Muscle of leg (tissue), 11 donors: ENCODE measurements around the gene VGLL4. TPM values are rescaled to one million over a fixed set of nuclear protein-coding genes. Genes with fewer than 3 reads are reported as not detected.
"Not testable (repeated sequence)": the region's sequence is repeated elsewhere in the genome, so short reads cannot be mapped to it uniquely, and the experiment has no call there.

ENCODE experiments used
- DNase-seq: peaks from one replicate; pipeline ENCODE4 v3.0.0; 2013
- H3K27ac ChIP-seq: one replicate; pipeline ENCODE4 v1.5.1; 2013; ENCODE audit warnings: mild to moderate bottlenecking, low read length, control low read depth
- H3K27me3 ChIP-seq: one replicate; pipeline ENCODE4 v1.6.1; 2013; ENCODE audit warnings: low read length; ENCODE audit not compliant: control insufficient read depth, insufficient read depth
- H3K36me3 ChIP-seq: one replicate; pipeline ENCODE4 v1.6.1; 2013; ENCODE audit warnings: low read length; ENCODE audit not compliant: control insufficient read depth, insufficient read depth
- H3K4me1 ChIP-seq: one replicate; pipeline ENCODE4 v1.6.1; 2013; ENCODE audit warnings: low read length; ENCODE audit not compliant: control insufficient read depth, insufficient read depth
- H3K4me3 ChIP-seq: one replicate; pipeline ENCODE4 v1.5.1; 2013; ENCODE audit warnings: low read length, control low read depth
- H3K9me3 ChIP-seq: replicated peaks from 2 replicates; pipeline ENCODE4 v1.6.1; 2013; ENCODE audit warnings: low read depth, low read length; ENCODE audit not compliant: control insufficient read depth
- WGBS: methylation state at CpG from one replicate; pipeline ENCODE4 v1.1.5; 2013; ENCODE audit warnings: missing lambda C conversion rate; ENCODE audit not compliant: insufficient coverage; 5-methylcytosine and 5-hydroxymethylcytosine counted together
- polyA plus RNA-seq, 8 donors: library from polyadenylated mRNA; unstranded; fragments of 120-200 nt; gene quantifications; one replicate each; pipeline versions ENCODE4 v1.2.1 to v1.2.3, GENCODE V29; 2013; ENCODE audit warnings: inconsistent platforms in 1 of 8, low replicate concordance in 1 of 8; ENCODE audit not compliant: insufficient read length in 8 of 8, insufficient read depth in 1 of 8
- total RNA-seq: library from RNA; stranded (reverse); fragments of 120-200 nt; gene quantifications from one replicate; pipeline ENCODE4 v1.2.4, GENCODE V29; 2013

The VGLL4 gene
- total and polyA plus RNA-seq, 9 donors = 36.7 to 58.4 (median 49.4) TPM

- H3K27ac ChIP-seq = peak overlapping the region; percentile 85
- peaks cover 39% of the 10 kb centered on the region for H3K4me1 ChIP-seq
- no peak overlapping the region for H3K4me3 ChIP-seq
- WGBS = no CpG with 5 or more reads among the region's 11 CpGs
- peaks cover 18% of the 10 kb centered on the region for H3K36me3 ChIP-seq
- no peak for DNase-seq
- no peaks in the 10 kb centered on the region for H3K27me3 ChIP-seq
- H3K9me3 ChIP-seq = no peaks in the 10 kb centered on the region
Measured at GRCh38 chr3:11602239-11602840, 41.4 kb downstream of the VGLL4 start.

DNA sequence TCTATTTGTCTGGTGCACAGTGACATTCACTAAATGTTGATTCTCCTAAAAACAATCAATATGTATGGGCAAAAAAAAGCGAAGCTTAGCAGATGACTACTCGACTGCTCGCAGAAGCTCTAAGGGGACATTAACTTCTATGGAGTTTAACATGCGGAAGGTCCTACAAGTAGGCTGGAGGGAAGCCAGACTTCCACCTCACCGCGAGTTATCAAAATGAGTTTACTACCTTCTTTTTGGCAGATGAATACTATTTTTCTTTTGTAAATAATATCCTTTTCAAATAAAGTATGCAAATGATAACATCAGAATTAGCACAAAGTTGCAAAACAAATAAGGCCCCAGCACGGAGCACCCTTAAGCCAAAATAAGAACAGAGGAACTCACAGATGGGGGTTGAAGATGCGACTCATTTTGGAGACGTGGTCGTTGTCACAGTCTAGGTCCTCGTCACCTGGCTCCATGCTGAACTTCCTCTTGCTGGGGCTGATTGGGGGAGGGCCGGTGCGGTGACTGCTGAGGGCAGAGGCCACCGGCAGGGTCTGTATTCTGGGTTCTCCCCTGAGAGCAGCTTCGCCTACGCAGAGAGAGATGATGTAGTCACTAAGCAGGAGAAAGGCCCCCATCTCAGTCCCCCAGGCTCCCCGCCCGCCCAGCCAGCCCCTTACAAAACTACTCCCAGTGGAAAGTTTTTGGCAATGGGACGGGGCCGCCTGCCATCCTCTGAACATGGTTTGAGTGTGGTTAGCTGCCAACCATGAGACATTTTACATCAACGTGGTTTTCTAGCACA is 42.1 kb downstream of the VGLL4 start:
- Histone ChIP-seq H3K4me3 (no peak overlapping the region), H3K36me3 (peaks cover 19% of the 10 kb centered on the region), H3K27ac (peak overlapping the region; percentile 85), H3K4me1 (peaks cover 42% of the 10 kb centered on the region), H3K9me3 (no peaks in the 10 kb centered on the region), H3K27me3 (no peaks in the 10 kb centered on the region)
- 29% methylated on average over 8 of the region's 21 CpGs for WGBS
- DNase-seq = peak; percentile 65

DNA sequence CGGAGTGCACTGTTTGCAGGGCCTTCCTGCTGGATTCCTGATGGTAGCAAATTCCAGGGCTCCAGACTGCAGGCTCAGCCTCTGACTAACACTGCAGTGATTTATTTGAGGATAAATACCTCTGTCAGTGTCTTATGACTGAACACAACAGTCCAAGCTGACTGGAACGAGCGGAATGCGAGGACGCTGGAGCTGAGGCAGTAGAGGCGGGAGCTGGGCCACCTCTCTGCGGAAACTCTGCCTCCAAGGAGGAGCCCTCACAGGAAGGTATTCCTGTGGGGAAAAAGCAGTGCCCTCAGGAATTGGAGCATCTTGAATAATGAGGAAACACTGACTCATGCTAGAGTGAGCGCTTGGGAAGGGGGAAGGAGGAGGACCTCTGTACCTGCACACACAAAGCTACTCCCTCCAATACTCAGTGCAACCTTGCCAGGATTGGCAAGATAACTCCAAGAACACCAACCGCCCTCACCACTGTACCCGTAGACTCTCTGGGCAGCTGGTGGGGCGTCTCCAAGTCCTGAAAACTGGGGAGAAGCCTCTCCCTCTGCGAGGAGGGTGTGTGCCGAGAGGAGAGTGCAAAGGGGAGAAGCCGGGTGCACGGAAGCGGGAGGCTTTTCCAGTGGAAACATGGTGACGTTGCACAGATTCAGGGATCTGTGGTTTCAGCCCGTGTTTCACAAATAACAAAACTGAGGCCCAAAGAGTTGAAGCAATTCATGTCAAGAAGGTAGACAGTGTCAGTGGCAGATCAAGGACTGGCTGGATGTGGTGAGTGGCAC is 43.0 kb downstream of the VGLL4 start:
- Histone ChIP-seq H3K4me1 (peaks cover 37% of the 10 kb centered on the region), H3K36me3 (peaks cover 14% of the 10 kb centered on the region), H3K9me3 (no peaks in the 10 kb centered on the region), H3K4me3 (no peak overlapping the region), H3K27ac (peak overlapping the region; percentile 85), H3K27me3 (no peaks in the 10 kb centered on the region)
- 45% methylated on average over 15 of the region's 18 CpGs for WGBS
- DNase-seq = peak; percentile 93

DNA sequence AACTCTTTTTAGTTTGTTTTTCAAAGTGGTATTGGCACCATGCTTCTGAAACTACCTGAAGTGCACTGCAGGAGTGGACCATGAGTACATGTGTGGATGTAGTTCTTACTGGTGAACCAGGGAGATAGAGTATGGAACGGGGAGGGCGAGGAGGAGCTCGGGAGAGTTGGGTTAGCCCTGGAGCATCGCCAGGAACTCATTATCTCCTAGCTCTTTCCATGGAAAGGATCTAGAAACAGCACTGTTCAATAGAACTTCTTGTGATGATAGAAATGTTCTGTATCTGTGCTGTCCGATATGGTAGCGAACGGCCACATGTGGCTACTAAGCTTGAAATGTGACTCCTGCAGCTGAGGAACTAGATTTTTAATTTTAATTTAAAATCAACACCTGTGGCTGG is 47.3 kb downstream of the VGLL4 start:
- H3K27me3 ChIP-seq = no peaks in the 10 kb centered on the region
- no peaks in the 10 kb centered on the region for H3K9me3 ChIP-seq
- 33% methylated on average over 3 of the region's 7 CpGs for WGBS
- peaks cover 17% of the 10 kb centered on the region for H3K36me3 ChIP-seq
- peak; percentile 41 for DNase-seq
- no peak overlapping the region for H3K4me3 ChIP-seq
- H3K27ac ChIP-seq = no peak overlapping the region
- H3K4me1 ChIP-seq = peaks cover 39% of the 10 kb centered on the region

DNA sequence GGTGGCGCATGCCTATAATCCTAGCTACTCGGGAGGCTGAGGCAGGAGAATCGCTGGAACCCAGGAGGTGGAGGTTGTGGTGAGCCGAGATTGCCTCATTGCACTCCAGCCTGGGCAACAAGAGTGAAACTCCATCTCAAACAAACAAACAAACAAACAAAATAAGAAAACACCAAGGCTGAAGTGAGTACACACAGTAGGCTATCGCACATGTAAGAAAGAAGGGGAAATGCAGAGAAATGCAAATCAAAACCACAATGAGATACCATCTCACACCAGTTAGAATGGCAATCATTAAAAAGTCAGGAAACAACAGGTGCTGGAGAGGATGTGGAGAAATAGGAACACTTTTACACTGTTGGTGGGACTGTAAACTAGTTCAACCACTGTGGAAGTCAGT is 48.7 kb downstream of the VGLL4 start:
- DNase-seq, H3K4me3 ChIP-seq, H3K36me3 ChIP-seq, H3K27ac ChIP-seq, H3K9me3 ChIP-seq, H3K27me3 ChIP-seq: not testable (repeated sequence)
- H3K4me1 ChIP-seq = peaks cover 37% of the 10 kb centered on the region
- WGBS = no CpG with 5 or more reads among the region's 5 CpGs

DNA sequence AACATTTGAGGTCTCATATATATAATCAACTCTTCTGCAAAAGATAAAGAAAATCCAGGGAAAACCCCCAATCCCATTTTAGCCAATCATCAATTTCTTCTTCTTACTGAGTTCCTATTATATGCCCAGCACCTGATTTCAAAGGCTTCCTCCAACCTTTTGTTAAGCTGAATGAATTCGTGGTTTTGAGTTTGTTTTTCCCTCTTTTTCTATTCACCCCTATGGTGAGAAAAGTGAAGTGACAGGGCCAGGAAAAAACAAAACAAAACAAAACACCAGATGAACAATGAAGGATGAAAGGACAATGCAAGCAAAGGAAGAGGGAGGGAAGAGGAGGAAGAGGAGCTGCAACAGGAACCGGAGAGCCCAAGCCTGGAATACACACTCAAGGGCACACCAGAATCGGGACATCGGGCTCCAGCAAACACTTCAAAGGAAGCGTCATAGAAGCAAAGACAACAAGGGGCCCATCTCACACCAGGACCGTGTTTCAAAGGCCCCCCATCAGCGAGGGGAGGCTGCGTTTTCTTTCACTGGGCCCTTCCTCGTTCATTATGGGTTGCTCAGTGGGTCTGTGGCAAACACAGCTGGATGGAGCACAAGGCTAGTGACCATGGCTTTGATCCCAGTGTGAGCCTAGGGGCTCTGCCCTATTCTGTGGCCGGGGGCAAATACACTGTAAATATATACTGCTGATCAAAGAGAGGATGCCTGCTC is 50.2 kb downstream of the VGLL4 start:
- Histone ChIP-seq H3K9me3 (no peaks in the 10 kb centered on the region), H3K27ac (peak overlapping the region; percentile 90), H3K4me3 (no peak overlapping the region), H3K4me1 (peaks cover 52% of the 10 kb centered on the region), H3K36me3 (peaks cover 11% of the 10 kb centered on the region), H3K27me3 (no peaks in the 10 kb centered on the region)
- 45% methylated on average over 2 of the region's 10 CpGs for WGBS
- DNase-seq = no peak

- 30% methylated on average over 2 of the region's 14 CpGs for WGBS
- peaks cover 60% of the 10 kb centered on the region for H3K4me1 ChIP-seq
- DNase-seq = peak; percentile 83
Measured at GRCh38 chr3:11592445-11593298, 51.0 kb downstream of the VGLL4 start.

GRCh38 chr3:11591391-11592282 is 52.1 kb downstream of the VGLL4 start:
- Histone ChIP-seq H3K36me3 (peaks cover 13% of the 10 kb centered on the region), H3K27me3 (no peaks in the 10 kb centered on the region), H3K27ac (peak overlapping the region; percentile 90), H3K4me3 (no peak overlapping the region), H3K9me3 (no peaks in the 10 kb centered on the region), H3K4me1 (peaks cover 67% of the 10 kb centered on the region)
- DNase-seq = peak; percentile 84
- WGBS = 6% methylated on average over 4 of the region's 9 CpGs

More at GRCh38 chr3:11592445-11593298, 51.0 kb downstream of the VGLL4 start:
- Histone ChIP-seq H3K9me3 (no peaks in the 10 kb centered on the region), H3K27ac (peak overlapping the region; percentile 90), H3K4me3 (no peak overlapping the region), H3K36me3 (peaks cover 11% of the 10 kb centered on the region), H3K27me3 (no peaks in the 10 kb centered on the region)
